HEK293 (cell line): ENCODE results near the gene DHX57.

Experiments used
- ZNF114 ChIP-seq: fragments of 450-650 bp; formaldehyde crosslinking; IDR thresholded peaks from 2 replicates; pipeline ENCODE4 v1.5.0; 2017; ENCODE audit warnings: missing biosample characterization, missing genetic modification characterization
- TF ChIP-seq, protein P1 (sequence below): sonication (generic); formaldehyde crosslinking; IDR thresholded peaks from 2 replicates; pipeline ENCODE4 v1.8.1; 2022; ENCODE audit warnings: mild to moderate bottlenecking, moderate library complexity, missing genetic modification reagents
- TF ChIP-seq, protein P2 (sequence below): fragments of 450-650 bp; formaldehyde crosslinking; IDR thresholded peaks from 2 replicates; pipeline ENCODE4 v1.5.1; 2016; ENCODE audit warnings: missing biosample characterization, missing genetic modification characterization
- TF ChIP-seq, protein P3 (sequence below): fragments of 450-650 bp; formaldehyde crosslinking; IDR thresholded peaks from 2 replicates; pipeline ENCODE4 v1.5.1; 2016; ENCODE audit warnings: missing biosample characterization, missing genetic modification characterization

DNA sequence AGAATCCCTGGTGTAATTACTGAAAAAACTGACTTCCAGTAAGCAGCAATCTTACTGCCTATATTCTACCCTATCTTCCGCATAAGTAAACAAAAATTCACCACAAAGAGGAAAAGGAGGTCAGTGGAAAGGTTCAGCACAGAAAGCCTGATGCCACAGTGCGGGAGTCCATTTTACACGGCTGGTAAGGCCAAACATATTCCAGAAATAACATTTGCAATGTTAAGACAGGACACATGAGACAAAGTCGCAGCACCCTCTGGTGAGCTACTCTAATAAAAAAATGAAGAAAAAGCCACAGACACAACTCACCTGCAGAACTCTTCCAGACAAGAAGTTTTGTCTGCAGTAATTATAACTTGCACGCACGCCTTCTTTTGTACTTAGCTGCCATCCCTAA is 57.2 kb downstream of the DHX57 start:
- no peak for TF ChIP-seq ZNF114 (tag by site-specific recombination)
- TF ChIP-seq, protein P1, sequence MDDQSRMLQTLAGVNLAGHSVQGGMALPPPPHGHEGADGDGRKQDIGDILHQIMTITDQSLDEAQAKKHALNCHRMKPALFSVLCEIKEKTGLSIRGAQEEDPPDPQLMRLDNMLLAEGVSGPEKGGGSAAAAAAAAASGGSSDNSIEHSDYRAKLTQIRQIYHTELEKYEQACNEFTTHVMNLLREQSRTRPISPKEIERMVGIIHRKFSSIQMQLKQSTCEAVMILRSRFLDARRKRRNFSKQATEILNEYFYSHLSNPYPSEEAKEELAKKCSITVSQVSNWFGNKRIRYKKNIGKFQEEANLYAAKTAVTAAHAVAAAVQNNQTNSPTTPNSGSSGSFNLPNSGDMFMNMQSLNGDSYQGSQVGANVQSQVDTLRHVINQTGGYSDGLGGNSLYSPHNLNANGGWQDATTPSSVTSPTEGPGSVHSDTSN (CRISPR knock-in tag): no peak
- TF ChIP-seq, protein P2, sequence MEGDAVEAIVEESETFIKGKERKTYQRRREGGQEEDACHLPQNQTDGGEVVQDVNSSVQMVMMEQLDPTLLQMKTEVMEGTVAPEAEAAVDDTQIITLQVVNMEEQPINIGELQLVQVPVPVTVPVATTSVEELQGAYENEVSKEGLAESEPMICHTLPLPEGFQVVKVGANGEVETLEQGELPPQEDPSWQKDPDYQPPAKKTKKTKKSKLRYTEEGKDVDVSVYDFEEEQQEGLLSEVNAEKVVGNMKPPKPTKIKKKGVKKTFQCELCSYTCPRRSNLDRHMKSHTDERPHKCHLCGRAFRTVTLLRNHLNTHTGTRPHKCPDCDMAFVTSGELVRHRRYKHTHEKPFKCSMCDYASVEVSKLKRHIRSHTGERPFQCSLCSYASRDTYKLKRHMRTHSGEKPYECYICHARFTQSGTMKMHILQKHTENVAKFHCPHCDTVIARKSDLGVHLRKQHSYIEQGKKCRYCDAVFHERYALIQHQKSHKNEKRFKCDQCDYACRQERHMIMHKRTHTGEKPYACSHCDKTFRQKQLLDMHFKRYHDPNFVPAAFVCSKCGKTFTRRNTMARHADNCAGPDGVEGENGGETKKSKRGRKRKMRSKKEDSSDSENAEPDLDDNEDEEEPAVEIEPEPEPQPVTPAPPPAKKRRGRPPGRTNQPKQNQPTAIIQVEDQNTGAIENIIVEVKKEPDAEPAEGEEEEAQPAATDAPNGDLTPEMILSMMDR: no peak
- TF ChIP-seq, protein P3, sequence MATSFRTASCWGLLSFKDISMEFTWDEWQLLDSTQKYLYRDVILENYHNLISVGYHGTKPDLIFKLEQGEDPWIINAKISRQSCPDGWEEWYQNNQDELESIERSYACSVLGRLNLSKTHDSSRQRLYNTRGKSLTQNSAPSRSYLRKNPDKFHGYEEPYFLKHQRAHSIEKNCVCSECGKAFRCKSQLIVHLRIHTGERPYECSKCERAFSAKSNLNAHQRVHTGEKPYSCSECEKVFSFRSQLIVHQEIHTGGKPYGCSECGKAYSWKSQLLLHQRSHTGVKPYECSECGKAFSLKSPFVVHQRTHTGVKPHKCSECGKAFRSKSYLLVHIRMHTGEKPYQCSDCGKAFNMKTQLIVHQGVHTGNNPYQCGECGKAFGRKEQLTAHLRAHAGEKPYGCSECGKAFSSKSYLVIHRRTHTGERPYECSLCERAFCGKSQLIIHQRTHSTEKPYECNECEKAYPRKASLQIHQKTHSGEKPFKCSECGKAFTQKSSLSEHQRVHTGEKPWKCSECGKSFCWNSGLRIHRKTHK (tag by site-specific recombination): no peak
